ENCODE measurements around the gene AHNAK.

Gene AHNAK

GRCh38 chr11:62445314-62445740 is 101.3 kb downstream of the AHNAK start (continued):
- no peak for TF ChIP-seq ZNF768 (tag by site-specific recombination; IDR thresholded peaks at IDR 0.05)
- no peak for TF ChIP-seq ZNF280C (tag by site-specific recombination; IDR thresholded peaks at IDR 0.05)

GRCh38 chr11:62444835-62445234 is 101.8 kb downstream of the AHNAK start:
- TF ChIP-seq ZNF513 (tag by site-specific recombination; IDR thresholded peaks at IDR 0.05) (no peak), WT1 (tag by site-specific recombination; IDR thresholded peaks at IDR 0.05) (no peak), ZNF639 (tag by site-specific recombination; IDR thresholded peaks at IDR 0.05) (no peak), TCF7L2 (IDR thresholded peaks at IDR 0.05; ENCODE audit: borderline replicate concordance, low read depth, low read length) (no peak), ZBTB1 (tag by site-specific recombination; IDR thresholded peaks at IDR 0.05) (no peak), ZNF610 (tag by site-specific recombination; IDR thresholded peaks at IDR 0.05; ENCODE audit: borderline replicate concordance) (no peak), SETDB1 (IDR thresholded peaks at IDR 0.05; ENCODE audit: insufficient read length, low read length) (no peak), ZNF510 (tag by site-specific recombination; IDR thresholded peaks at IDR 0.05; ENCODE audit: insufficient replicate concordance) (no peak), ZNF2 (tag by site-specific recombination; IDR thresholded peaks at IDR 0.05) (no peak), PRDM1 (tag by site-specific recombination; IDR thresholded peaks at IDR 0.05) (no peak), ZBTB26 (tag by site-specific recombination; optimal IDR thresholded peaks at IDR 0.05) (no peak), ZNF280C (tag by site-specific recombination; IDR thresholded peaks at IDR 0.05) (no peak), GFI1B (tag by site-specific recombination; IDR thresholded peaks at IDR 0.05) (no peak), ZNF140 (tag by site-specific recombination; IDR thresholded peaks at IDR 0.05) (no peak), ZNF670 (tag by site-specific recombination; IDR thresholded peaks at IDR 0.05; ENCODE audit: low read depth) (no peak), ZNF707 (tag by site-specific recombination; IDR thresholded peaks at IDR 0.05) (no peak), ZNF544 (tag by site-specific recombination; IDR thresholded peaks at IDR 0.05) (no peak), ZNF211 (tag by site-specific recombination; IDR thresholded peaks at IDR 0.05; ENCODE audit: low read depth) (no peak), ZSCAN4 (tag by site-specific recombination; IDR thresholded peaks at IDR 0.05) (no peak)
- Histone ChIP-seq H3K9me3 (ENCODE audit: control insufficient read depth, insufficient read depth, low read depth, low read length) (no peaks in the 10 kb centered on the region), H3K27ac (ENCODE audit: extremely low read depth, low read depth, low read length) (no peak overlapping the region), H3K4me3 (ENCODE audit: low read depth, low read length) (no peak overlapping the region), H3K4me1 (ENCODE audit: control insufficient read depth, insufficient read depth, low read length) (no peaks in the 10 kb centered on the region), H3K36me3 (ENCODE audit: control insufficient read depth in 2 of 2, insufficient read depth in 1 of 2, low read length in 2 of 2) (no peaks in the 10 kb centered on the region; a peak in 1 of 3 replicates)
- ChIA-PET CTCF (interaction anchor here (0.6 to 1.3 kb wide), 5 partner anchors 20 to 622 kb away, joined by 3 to 8 read pairs (median 5); no protein-coding TSS in a partner anchor), POLR2A (no interaction called here)

Measured in HEK293 (cell line).